ENCODE data around the gene B9D1.

GRCh38 chr17:19301973-19302372, 60.5 kb downstream of the B9D1 start:
- TF ChIP-seq HDGF (IDR thresholded peaks at IDR 0.05; ENCODE audit: borderline replicate concordance) (no peak), PKNOX1 (IDR thresholded peaks at IDR 0.05) (no peak), FOXM1 (IDR thresholded peaks at IDR 0.05; ENCODE audit: borderline replicate concordance) (no peak), SUZ12 (IDR thresholded peaks at IDR 0.05) (no peak), TARDBP (IDR thresholded peaks at IDR 0.05) (no peak), LEF1 (IDR thresholded peaks at IDR 0.05; ENCODE audit: borderline replicate concordance) (no peak), BHLHE40 (IDR thresholded peaks at IDR 0.05; ENCODE audit: borderline replicate concordance) (no peak), SP1 (IDR thresholded peaks at IDR 0.05) (no peak), ARNT (IDR thresholded peaks at IDR 0.05) (no peak), CTBP1 (IDR thresholded peaks at IDR 0.05; ENCODE audit: borderline replicate concordance) (no peak)
